ENCODE data around the gene SVIL.
"Not testable (repeated sequence)": the region's sequence is repeated elsewhere in the genome, so short reads cannot be mapped to it uniquely, and the experiment has no call there.

SVIL gene

GRCh38 chr10:29481906-29482440 is 152.8 kb downstream of the SVIL start:
- DNase-seq: no peak

- no peak for DNase-seq
Measured at GRCh38 chr10:29479981-29480954, 154.5 kb downstream of the SVIL start.

DNA sequence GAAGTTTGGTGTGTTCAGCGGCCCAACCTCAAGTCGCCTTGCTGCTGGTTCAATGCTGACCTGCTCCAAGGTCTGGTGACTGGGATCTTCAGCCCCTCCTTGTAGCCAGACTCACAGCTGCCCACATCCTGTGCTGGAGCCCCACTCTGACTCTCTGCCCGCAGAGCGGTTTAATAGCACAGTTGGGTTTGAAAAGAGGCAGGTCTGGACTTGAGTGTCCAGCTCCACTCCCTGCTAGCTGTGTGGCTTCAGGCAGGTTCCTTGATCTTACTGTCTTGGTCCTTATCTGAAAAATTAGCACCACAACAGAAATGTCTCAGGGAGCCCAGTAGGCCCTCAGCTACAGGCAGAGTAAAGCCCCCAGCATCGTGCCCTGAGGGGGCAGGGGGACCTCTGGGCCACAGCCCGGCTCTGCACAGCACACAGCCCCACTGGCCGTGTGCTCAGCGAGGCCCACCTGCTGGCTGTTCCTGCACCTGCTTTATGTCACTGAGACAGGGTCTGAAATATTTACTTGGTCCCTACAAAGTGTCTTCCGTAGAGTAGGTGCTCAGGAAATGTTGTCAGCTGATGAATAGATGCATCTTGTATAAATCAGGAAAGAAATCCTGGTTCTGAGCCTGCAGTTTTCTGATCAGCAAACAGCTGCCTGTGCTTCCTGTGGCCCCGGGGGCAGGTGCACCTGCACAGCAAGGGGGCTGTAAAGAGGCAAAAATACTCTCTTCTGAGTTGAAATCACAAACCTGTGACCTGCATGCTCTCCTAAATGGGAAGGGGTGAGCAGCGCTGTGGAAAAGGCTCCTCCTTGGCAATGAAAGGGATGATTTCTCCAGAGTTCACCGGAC is 155.5 kb downstream of the SVIL start:
- no peak for DNase-seq

DNA sequence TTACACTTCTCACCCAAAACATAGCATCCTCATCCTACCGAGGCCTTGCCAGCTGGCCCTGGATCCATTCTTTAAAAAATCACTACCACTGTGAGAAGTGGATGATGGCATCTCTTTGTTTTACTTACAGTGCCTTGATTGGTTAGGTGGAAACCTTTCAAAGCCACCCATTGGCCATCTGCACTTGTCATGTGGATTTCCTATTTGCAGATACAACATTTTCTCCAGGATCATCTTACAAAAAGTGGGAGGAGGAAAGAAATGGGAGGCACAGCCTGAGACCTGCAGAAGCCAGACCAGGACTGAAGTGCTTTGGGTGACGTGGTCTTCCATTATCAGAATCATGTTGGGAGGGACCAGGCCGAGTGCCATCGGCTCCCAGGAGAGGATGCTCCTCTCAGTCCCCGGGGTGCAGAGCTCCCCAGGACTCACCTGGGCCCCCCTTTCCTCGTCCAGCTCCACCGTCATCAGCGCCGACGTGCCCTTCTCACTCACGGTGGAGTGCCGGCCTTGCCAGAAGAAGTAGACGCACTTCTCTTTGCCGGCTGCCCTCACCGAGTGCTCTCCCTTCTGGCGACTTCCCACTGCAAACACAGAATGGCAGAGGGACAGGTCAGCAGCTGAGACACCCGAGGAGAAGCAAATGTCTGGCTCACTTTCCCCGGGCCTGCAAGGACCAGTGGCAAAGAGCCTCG is 161.2 kb downstream of the SVIL start:
- no peak for DNase-seq

- DNase-seq: no peak
Measured at GRCh38 chr10:29473087-29473356, 161.7 kb downstream of the SVIL start.

- no peak for DNase-seq
Measured at GRCh38 chr10:29472301-29473086, 162.3 kb downstream of the SVIL start.

DNA sequence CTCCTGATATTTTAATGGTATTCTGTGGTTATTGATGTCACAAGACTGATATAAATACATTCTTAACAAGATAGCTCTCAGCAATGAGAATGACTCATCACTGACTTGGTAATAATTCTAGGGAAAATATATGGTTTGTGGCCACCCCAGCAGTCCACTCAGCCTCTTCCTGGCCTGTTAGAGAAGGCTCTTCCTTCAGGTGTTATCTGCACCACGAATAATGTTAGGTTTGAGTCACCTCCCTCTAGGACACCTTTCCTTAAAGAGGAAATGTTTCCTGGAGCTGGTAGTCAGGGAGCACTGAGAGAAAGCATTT is 163.3 kb downstream of the SVIL start:
- DNase-seq: no peak

DNA sequence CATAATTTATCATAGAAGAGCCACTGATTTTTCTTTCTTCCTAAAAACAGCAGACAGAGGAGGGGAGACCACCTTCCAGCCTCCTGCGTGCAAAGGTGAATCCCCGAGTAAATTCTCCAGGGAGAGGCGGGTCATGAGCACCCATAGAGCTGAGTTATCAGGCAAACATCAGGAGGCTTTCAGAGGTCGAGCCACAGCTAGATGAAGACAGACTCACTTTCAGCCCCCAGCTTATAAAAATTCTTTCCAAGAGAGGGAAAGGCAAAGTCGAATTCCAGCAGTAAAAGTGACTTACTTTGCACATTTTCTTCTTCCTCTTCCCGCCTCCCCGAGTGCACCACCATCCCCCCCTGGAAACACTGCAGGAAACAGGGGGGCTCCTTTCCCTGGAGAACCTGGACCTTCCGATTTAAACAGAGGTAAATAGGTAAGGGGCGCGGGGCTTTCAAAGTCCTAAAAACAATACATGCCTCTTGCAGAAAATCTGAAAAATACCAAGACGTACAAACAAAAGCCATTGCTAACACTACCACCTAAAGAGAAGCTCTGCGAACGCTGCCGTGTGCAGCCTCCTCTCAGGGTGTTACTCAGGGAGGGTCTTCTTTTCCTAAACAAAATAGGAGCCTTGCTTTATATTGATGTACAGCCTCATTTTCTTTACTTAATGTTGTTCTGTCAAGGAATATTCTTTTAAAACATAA is 163.8 kb downstream of the SVIL start:
- no peak for DNase-seq

GRCh38 chr10:29470355-29470705 is 164.4 kb downstream of the SVIL start:
- no peak for DNase-seq

- DNase-seq: no peak
Measured at GRCh38 chr10:29469481-29470354, 165.1 kb downstream of the SVIL start.

GRCh38 chr10:29465384-29465783 is 169.4 kb downstream of the SVIL start:
- DNase-seq: no peak

DNA sequence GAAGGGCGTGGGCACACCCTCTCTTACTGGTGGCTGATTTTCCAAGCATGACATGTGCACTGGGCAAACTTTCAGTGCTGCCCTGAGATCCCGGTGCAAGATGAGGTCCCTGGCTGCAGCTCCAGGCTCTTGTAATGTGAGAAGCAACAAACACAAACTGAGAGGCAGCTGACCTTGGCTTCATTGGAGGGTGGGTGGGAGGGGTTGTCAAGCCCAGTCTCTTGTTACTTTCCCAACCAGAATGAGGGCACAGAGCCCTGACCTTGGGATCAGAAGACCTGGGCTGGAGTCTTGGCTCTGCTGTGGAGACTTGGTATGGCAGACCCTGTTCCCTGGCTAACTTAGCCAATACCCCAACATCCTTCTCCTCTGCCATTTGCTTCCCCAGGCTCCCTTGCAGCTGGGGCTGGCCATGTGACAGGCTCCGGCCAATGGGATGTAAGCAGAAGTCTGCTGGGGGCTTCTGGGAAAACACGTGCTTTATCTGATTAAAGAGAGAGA is 170.1 kb downstream of the SVIL start:
- DNase-seq: not testable (repeated sequence)

DNA sequence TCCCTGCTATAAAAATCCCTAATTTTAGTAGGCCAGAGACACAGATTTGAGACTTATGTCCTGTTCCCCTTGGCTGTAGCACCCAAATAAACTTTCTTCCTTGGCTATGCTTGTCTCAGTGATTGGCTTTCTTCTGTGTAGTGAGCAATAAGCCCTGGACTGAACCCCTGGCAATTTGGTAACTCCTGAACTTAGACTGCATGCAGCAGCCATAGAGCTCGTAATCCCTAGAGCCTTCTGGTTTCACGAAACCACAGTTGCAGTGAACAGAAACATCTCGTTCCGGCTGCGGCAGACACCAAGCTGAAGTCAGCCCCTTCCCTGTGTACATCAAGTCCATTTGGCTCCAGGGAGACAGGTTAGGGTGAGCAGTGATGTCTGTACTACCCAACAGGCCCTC is 173.7 kb downstream of the SVIL start:
- DNase-seq: no peak

DNA sequence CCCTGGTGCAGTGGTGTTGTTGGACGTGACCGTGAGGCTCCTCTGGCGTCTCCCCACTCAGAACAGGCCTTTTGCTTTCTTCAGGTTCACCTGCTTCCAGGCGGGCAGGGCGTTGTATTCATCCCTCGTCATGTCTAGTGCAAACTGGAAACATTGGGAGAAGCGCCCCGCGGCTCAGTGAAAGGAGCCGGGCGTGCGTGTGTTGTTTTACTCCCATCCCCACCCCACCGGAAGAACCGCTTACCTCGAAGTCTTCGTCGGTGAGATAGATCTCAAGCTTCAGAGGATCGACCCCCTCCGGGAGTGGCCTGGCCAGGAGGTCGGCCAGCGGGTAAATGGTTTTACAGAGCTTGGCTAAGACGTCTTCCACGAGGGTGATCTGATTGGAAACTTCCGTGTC is 176.6 kb downstream of the SVIL start:
- DNase-seq: not testable (repeated sequence)

GRCh38 chr10:29455095-29455494 is 179.7 kb downstream of the SVIL start:
- no peak for DNase-seq

DNA sequence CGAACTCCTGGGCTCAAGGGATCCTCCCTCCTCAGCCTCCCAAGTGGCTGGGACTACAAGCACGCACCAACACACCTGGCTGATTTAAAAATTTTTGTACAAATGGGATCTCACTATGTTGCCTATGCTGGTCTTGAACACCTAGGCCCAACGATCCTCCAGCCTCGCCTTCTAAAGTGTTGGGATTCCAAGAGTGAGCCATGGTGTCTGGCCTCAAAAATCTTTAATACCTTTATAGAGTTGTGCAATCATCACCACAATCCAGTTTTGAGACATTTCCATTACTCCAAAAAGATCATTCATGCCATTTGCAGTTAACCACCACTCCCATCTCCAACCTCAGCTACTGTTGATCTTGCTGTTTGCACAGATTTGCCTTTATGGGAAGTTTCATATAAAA is 180.5 kb downstream of the SVIL start:
- no peak for DNase-seq

DNA sequence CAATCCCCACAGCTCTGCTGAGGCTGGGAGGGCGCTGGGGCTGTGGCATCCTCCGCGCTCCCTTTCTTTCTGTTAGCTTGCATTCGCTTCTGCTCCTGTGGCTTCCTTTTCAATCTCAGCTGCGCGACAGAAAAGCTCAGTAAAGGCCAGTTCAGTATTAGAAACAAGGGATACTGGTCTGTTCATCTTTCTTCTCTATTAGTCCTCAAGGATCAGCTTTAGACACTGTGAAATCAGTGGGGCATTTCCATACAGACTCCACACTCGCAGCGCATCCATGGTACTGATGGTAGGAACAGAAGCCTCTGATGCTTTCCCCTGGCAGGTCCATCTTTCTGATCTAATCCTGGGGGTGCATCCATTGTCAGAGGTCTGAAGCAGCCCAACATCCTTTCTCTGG is 182.2 kb downstream of the SVIL start:
- no peak for DNase-seq

DNA sequence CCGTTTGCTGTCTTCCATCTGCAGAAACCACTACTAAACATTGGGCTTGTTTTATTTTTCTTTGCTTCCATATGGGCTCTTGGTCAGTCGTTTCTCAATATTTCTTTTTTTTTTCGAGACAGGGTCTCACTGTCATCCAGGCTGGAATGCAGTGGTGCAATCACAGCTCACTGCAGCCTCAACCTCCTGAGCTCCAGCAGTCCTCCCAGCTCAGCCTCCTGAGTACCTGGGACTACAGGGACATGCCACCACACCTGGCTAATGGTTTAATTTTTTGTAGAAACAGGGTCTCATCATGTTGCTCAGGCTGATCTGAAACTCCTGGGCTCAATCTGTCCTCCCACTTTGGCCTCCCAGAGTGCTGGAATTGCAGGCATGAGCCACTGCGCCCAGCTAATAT is 182.8 kb downstream of the SVIL start:
- DNase-seq: no peak

DNA sequence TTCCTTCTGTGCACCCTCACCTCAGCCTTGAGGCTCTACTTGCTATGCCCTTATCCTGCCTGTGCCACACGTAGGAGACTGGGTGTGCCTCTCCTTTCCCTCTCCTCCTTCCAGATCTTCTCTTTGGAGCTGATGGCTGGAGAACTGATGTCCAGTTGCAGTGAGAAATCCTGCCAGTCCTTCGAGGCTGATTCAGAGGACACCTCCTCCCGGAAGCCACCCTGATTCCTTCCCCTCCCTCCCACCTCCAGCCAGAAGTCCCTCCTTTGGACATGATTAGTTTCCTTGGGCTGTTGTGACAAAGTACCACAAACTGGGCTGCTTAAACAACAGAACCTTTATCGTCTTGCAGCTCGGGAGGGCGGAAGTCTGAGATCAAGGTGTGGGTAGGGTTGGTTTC is 184.4 kb downstream of the SVIL start:
- DNase-seq: no peak

GRCh38 chr10:29448756-29449592 is 185.8 kb downstream of the SVIL start:
- peak; percentile 79 for DNase-seq

All from suppressor macrophage treated with lipopolysaccharide for 4 hours (primary cell).